K562 (cell line): ENCODE results near the gene SLC25A45. TPM values are rescaled to one million over a fixed set of nuclear protein-coding genes. Genes with fewer than 3 reads are reported as not detected.

Experiments used
- FOXA1 ChIP-seq: fragments of 450-650 bp; IDR thresholded peaks from 2 replicates; pipeline ENCODE4 v1.6.1; 2016; ENCODE audit warnings: mild to moderate bottlenecking, borderline replicate concordance
- MYNN ChIP-seq, 2 experiments: sonication (generic); formaldehyde crosslinking in 1 of 2; IDR thresholded peaks; 2 replicates each; pipeline versions ENCODE4 v1.5.0 to v1.6.1; 2016 to 2020; ENCODE audit warnings: antibody characterized with exemption in 1 of 2, missing genetic modification reagents in 1 of 2
- NRF1 ChIP-seq, 2 experiments: fragments of 450-650 bp; IDR thresholded peaks in 1 of 2; conservative IDR thresholded peaks in 1 of 2; 2 replicates each; pipeline ENCODE4 v1.6.1; 2014; ENCODE audit warnings: mild to moderate bottlenecking in 2 of 2
- PHF20 ChIP-seq: fragments of 450-650 bp; IDR thresholded peaks from 2 replicates; pipeline ENCODE4 v1.6.1; 2018; ENCODE audit not compliant: partially characterized antibody
- SRF ChIP-seq, 2 experiments: fragments of 250-450, 450-650 bp in 1 of 2; sonication (Bioruptor Pico) in 1 of 2; sonication (generic) in 1 of 2; formaldehyde crosslinking; IDR thresholded peaks; 2 replicates each; pipeline versions ENCODE4 v1.5.0 to v1.5.1; 2020 to 2022; ENCODE audit warnings: mild to moderate bottlenecking in 1 of 2, missing genetic modification reagents in 1 of 2
- ZNF3 ChIP-seq: fragments of 250-450 bp; sonication (Bioruptor Pico); IDR thresholded peaks from 2 replicates; pipeline ENCODE4 v1.5.0; 2021; ENCODE audit warnings: mild to moderate bottlenecking, moderate library complexity
- ZNF316 ChIP-seq: fragments of 450-650 bp; IDR thresholded peaks from 2 replicates; pipeline ENCODE4 v1.6.1; 2016
- polyA plus RNA-seq, 8 experiments: library from polyadenylated mRNA; depleted of rRNA in 4 of 8; stranded (reverse) in 5 of 8; unstranded in 3 of 8; fragments of >200 nt; fragmentation: Nextera tagmentation in 2 of 8; fragmentation: Illumina TruSeq in 1 of 8; extraction: Ambion mirVana in 2 of 8; extraction: Trizol in 1 of 8; gene quantifications; 2 replicates each; pipeline versions ENCODE4 v1.2.1 to v1.2.3, GENCODE V29; 2011 to 2014; ENCODE audit warnings: inconsistent platforms in 1 of 8, missing spikeins in 1 of 8
- total RNA-seq, 7 experiments: library from RNA; depleted of rRNA in 6 of 7; stranded (reverse); fragments of >200 nt in 6 of 7; fragmentation: Illumina TruSeq in 2 of 7; extraction: Trizol in 2 of 7; gene quantifications; 2 replicates each; pipeline versions ENCODE4 v1.2.1 to v1.2.3, GENCODE V29; 2011 to 2021; ENCODE audit warnings: low replicate concordance in 1 of 7
- TF ChIP-seq, protein P1 (sequence below): fragments of 200-600 bp; sonication (generic); IDR thresholded peaks from one replicate; pipeline ENCODE4 v1.6.1; 2012; ENCODE audit warnings: mild to moderate bottlenecking, low read depth, low read length, inconsistent platforms
- TF ChIP-seq, protein P2 (sequence below): fragments of 450-650 bp; IDR thresholded peaks from 2 replicates; pipeline ENCODE4 v1.6.1; 2017; ENCODE audit warnings: antibody characterized with exemption, mild to moderate bottlenecking
- TF ChIP-seq, protein P3 (sequence below), 2 experiments: fragments of 450-650 bp in 1 of 2; sonication (generic) in 1 of 2; formaldehyde crosslinking; conservative IDR thresholded peaks; 2 replicates each; pipeline versions ENCODE4 v1.4.0 to v1.8.1; 2020 to 2022; ENCODE audit warnings: mild to moderate bottlenecking in 1 of 2, missing genetic modification reagents in 1 of 2

SLC25A45 gene
- total and polyA plus RNA-seq, 9 of the 15 experiments (the other 6 are each of a cell fraction or from before 2014, with no cell fraction given), result 0.15 to 2.3 (median 0.68) TPM

DNA sequence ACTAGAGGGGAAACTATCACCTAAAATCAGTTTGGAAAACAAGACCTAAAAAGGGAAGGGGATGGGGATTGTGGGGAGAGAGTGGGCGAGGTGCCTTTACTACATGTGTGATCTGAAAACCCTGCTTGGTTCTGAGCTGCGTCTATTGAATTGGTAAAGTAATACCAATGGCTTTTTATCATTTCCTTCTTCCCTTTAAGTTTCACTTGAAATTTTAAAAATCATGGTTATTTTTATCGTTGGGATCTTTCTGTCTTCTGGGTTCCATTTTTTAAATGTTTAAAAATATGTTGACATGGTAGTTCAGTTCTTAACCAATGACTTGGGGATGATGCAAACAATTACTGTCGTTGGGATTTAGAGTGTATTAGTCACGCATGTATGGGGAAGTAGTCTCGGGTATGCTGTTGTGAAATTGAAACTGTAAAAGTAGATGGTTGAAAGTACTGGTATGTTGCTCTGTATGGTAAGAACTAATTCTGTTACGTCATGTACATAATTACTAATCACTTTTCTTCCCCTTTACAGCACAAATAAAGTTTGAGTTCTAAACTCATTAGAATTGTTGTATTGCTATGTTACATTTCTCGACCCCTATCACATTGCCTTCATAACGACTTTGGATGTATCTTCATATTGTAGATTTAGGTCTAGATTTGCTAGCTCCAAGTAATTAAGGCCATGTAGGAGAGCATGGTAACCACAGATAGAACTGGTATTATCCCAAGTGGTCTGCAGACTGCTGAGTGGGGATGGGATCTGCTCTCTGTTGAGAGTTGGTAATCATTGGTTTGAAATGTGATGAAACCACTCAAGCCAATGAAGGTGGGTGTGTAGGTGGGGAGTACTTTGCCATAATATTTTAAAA lies 43.8 kb upstream of the SLC25A45 start (continued):
- TF ChIP-seq, protein P1, sequence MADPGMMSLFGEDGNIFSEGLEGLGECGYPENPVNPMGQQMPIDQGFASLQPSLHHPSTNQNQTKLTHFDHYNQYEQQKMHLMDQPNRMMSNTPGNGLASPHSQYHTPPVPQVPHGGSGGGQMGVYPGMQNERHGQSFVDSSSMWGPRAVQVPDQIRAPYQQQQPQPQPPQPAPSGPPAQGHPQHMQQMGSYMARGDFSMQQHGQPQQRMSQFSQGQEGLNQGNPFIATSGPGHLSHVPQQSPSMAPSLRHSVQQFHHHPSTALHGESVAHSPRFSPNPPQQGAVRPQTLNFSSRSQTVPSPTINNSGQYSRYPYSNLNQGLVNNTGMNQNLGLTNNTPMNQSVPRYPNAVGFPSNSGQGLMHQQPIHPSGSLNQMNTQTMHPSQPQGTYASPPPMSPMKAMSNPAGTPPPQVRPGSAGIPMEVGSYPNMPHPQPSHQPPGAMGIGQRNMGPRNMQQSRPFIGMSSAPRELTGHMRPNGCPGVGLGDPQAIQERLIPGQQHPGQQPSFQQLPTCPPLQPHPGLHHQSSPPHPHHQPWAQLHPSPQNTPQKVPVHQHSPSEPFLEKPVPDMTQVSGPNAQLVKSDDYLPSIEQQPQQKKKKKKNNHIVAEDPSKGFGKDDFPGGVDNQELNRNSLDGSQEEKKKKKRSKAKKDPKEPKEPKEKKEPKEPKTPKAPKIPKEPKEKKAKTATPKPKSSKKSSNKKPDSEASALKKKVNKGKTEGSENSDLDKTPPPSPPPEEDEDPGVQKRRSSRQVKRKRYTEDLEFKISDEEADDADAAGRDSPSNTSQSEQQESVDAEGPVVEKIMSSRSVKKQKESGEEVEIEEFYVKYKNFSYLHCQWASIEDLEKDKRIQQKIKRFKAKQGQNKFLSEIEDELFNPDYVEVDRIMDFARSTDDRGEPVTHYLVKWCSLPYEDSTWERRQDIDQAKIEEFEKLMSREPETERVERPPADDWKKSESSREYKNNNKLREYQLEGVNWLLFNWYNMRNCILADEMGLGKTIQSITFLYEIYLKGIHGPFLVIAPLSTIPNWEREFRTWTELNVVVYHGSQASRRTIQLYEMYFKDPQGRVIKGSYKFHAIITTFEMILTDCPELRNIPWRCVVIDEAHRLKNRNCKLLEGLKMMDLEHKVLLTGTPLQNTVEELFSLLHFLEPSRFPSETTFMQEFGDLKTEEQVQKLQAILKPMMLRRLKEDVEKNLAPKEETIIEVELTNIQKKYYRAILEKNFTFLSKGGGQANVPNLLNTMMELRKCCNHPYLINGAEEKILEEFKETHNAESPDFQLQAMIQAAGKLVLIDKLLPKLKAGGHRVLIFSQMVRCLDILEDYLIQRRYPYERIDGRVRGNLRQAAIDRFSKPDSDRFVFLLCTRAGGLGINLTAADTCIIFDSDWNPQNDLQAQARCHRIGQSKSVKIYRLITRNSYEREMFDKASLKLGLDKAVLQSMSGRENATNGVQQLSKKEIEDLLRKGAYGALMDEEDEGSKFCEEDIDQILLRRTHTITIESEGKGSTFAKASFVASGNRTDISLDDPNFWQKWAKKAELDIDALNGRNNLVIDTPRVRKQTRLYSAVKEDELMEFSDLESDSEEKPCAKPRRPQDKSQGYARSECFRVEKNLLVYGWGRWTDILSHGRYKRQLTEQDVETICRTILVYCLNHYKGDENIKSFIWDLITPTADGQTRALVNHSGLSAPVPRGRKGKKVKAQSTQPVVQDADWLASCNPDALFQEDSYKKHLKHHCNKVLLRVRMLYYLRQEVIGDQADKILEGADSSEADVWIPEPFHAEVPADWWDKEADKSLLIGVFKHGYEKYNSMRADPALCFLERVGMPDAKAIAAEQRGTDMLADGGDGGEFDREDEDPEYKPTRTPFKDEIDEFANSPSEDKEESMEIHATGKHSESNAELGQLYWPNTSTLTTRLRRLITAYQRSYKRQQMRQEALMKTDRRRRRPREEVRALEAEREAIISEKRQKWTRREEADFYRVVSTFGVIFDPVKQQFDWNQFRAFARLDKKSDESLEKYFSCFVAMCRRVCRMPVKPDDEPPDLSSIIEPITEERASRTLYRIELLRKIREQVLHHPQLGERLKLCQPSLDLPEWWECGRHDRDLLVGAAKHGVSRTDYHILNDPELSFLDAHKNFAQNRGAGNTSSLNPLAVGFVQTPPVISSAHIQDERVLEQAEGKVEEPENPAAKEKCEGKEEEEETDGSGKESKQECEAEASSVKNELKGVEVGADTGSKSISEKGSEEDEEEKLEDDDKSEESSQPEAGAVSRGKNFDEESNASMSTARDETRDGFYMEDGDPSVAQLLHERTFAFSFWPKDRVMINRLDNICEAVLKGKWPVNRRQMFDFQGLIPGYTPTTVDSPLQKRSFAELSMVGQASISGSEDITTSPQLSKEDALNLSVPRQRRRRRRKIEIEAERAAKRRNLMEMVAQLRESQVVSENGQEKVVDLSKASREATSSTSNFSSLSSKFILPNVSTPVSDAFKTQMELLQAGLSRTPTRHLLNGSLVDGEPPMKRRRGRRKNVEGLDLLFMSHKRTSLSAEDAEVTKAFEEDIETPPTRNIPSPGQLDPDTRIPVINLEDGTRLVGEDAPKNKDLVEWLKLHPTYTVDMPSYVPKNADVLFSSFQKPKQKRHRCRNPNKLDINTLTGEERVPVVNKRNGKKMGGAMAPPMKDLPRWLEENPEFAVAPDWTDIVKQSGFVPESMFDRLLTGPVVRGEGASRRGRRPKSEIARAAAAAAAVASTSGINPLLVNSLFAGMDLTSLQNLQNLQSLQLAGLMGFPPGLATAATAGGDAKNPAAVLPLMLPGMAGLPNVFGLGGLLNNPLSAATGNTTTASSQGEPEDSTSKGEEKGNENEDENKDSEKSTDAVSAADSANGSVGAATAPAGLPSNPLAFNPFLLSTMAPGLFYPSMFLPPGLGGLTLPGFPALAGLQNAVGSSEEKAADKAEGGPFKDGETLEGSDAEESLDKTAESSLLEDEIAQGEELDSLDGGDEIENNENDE, result no peak
- TF ChIP-seq MYNN (IDR thresholded peaks at IDR 0.05) (no peak), MYNN (CRISPR knock-in tag; IDR thresholded peaks at IDR 0.05) (no peak), ZNF3 (CRISPR knock-in tag) (no peak), PHF20 (no peak), FOXA1 (no peak), ZNF316 (peak; percentile 14; the same call in 1 of the 2 replicates), SRF (CRISPR knock-in tag; IDR thresholded peaks at IDR 0.05) (no peak; a peak in 1 of 4 replicates), NRF1 (conservative IDR thresholded peaks at IDR 0.05 in 1 of 2, IDR thresholded peaks at IDR 0.05 in 1 of 2) (peak in 1 of 2 experiments; percentile 9; a peak in 1 of 4 replicates)
- TF ChIP-seq, protein P2, sequence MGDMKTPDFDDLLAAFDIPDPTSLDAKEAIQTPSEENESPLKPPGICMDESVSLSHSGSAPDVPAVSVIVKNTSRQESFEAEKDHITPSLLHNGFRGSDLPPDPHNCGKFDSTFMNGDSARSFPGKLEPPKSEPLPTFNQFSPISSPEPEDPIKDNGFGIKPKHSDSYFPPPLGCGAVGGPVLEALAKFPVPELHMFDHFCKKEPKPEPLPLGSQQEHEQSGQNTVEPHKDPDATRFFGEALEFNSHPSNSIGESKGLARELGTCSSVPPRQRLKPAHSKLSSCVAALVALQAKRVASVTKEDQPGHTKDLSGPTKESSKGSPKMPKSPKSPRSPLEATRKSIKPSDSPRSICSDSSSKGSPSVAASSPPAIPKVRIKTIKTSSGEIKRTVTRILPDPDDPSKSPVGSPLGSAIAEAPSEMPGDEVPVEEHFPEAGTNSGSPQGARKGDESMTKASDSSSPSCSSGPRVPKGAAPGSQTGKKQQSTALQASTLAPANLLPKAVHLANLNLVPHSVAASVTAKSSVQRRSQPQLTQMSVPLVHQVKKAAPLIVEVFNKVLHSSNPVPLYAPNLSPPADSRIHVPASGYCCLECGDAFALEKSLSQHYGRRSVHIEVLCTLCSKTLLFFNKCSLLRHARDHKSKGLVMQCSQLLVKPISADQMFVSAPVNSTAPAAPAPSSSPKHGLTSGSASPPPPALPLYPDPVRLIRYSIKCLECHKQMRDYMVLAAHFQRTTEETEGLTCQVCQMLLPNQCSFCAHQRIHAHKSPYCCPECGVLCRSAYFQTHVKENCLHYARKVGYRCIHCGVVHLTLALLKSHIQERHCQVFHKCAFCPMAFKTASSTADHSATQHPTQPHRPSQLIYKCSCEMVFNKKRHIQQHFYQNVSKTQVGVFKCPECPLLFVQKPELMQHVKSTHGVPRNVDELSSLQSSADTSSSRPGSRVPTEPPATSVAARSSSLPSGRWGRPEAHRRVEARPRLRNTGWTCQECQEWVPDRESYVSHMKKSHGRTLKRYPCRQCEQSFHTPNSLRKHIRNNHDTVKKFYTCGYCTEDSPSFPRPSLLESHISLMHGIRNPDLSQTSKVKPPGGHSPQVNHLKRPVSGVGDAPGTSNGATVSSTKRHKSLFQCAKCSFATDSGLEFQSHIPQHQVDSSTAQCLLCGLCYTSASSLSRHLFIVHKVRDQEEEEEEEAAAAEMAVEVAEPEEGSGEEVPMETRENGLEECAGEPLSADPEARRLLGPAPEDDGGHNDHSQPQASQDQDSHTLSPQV, result no peak
- TF ChIP-seq, protein P3, sequence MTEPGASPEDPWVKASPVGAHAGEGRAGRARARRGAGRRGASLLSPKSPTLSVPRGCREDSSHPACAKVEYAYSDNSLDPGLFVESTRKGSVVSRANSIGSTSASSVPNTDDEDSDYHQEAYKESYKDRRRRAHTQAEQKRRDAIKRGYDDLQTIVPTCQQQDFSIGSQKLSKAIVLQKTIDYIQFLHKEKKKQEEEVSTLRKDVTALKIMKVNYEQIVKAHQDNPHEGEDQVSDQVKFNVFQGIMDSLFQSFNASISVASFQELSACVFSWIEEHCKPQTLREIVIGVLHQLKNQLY (CRISPR knock-in tag; conservative IDR thresholded peaks at IDR 0.05), result no peak; a peak in 1 of 4 replicates
